ENCODE results near the gene PRPH. TPM values are rescaled to one million over a fixed set of nuclear protein-coding genes. Genes with fewer than 3 reads are reported as not detected.

PRPH gene
- total RNA-seq, 1 donor from 2014 or later = 0.70 TPM

GRCh38 chr12:49335955-49336644 is 41.2 kb downstream of the PRPH start:
- H3K9me3 Mint-ChIP-seq = no peaks in the 10 kb centered on the region
- no peak for DNase-seq (ENCODE audit: low read depth, low spot score)
- peaks cover 69% of the 10 kb centered on the region for H3K27me3 Mint-ChIP-seq (ENCODE audit: low read depth)
- peaks cover 49% of the 10 kb centered on the region for H3K4me1 Mint-ChIP-seq
- no peaks in the 10 kb centered on the region for H3K36me3 Mint-ChIP-seq (ENCODE audit: low read depth)
- no peak overlapping the region for H3K27ac Mint-ChIP-seq (ENCODE audit: unreplicated experiment)
- no peak overlapping the region for H3K4me3 Mint-ChIP-seq
- TF ChIP-seq, protein P1, sequence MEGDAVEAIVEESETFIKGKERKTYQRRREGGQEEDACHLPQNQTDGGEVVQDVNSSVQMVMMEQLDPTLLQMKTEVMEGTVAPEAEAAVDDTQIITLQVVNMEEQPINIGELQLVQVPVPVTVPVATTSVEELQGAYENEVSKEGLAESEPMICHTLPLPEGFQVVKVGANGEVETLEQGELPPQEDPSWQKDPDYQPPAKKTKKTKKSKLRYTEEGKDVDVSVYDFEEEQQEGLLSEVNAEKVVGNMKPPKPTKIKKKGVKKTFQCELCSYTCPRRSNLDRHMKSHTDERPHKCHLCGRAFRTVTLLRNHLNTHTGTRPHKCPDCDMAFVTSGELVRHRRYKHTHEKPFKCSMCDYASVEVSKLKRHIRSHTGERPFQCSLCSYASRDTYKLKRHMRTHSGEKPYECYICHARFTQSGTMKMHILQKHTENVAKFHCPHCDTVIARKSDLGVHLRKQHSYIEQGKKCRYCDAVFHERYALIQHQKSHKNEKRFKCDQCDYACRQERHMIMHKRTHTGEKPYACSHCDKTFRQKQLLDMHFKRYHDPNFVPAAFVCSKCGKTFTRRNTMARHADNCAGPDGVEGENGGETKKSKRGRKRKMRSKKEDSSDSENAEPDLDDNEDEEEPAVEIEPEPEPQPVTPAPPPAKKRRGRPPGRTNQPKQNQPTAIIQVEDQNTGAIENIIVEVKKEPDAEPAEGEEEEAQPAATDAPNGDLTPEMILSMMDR (conservative IDR thresholded peaks at IDR 0.05) = no peak

DNA sequence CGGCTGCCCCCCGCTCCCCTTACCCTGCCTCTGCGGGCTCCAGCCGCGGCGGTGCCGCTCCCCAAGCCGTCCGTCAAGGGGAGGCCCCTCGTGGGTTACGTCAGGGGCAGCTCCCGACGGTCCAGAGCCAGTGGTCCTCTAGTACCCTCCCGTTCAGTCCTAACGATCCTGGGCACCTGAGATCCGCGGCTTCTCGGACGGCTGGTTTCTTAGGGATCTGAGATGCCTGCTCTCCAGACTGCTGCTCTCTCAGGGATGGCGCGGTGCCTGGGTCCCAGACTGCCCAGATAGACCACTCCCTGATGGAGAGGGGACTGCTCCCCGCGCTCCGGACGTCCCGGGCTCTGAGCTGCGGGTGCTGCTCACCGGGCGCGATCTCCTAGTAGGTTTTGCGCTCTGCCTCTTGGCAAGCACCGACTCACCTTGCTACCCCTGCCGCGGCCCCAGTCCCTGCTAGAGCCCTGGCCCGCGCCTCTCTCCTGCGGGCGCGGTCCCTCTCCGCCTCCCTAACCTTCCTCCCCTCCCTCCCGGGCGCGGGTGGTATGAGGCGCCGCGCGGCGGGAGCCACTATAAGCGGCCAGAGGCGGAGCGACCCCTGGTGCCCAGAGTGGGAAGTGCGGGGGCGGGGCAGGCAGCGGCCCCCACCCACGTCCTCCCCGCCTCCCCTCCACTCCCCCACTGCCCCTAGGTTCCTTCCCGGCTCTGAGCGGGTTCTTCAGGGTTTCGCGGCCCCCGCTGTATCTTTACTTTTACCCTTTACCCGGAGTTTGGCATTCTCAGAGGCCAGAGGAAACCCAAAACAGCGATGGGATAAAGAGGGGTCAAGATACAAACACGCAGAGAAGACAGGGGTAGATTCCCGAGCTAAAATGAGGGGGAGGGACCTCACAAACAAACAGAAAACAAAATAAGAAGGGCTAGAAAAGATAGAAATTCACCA is 42.0 kb downstream of the PRPH start, which contains the start of gene C1QL4:
Gene C1QL4 (minus strand): TSS at position 544 of the 940 bp plus-strand sequence. CDS start 711 bp downstream, outside the sequence.
- H3K36me3 Mint-ChIP-seq (ENCODE audit: low read depth) = no peaks in the 10 kb centered on the region
- peak within 1 kb of the TSS; percentile 72 for H3K4me3 Mint-ChIP-seq
- DNase-seq (ENCODE audit: low read depth, low spot score) = peak; percentile 98
- peak within 1 kb of the TSS; percentile 63 for H3K27ac Mint-ChIP-seq (ENCODE audit: unreplicated experiment)
- no peaks in the 10 kb centered on the region for H3K9me3 Mint-ChIP-seq
- peaks cover 77% of the 10 kb centered on the region for H3K27me3 Mint-ChIP-seq (ENCODE audit: low read depth)
- H3K4me1 Mint-ChIP-seq = peaks cover 45% of the 10 kb centered on the region
- TF ChIP-seq, protein P1 (conservative IDR thresholded peaks at IDR 0.05) = peak; percentile 99

GRCh38 chr12:49338830-49339463 is 44.0 kb downstream of the PRPH start:
- TF ChIP-seq, protein P1 (conservative IDR thresholded peaks at IDR 0.05) = no peak

GRCh38 chr12:49339464-49339861 is 44.5 kb downstream of the PRPH start:
- Mint-ChIP-seq H3K4me1 (peaks cover 52% of the 10 kb centered on the region), H3K36me3 (ENCODE audit: low read depth) (no peaks in the 10 kb centered on the region), H3K27ac (ENCODE audit: unreplicated experiment) (peak overlapping the region; percentile 31), H3K4me3 (peak overlapping the region; percentile 47), H3K9me3 (no peaks in the 10 kb centered on the region), H3K27me3 (ENCODE audit: low read depth) (peaks cover 93% of the 10 kb centered on the region)
- no peak for DNase-seq (ENCODE audit: low read depth, low spot score)
- TF ChIP-seq, protein P1 (conservative IDR thresholded peaks at IDR 0.05) = no peak

More at GRCh38 chr12:49338830-49339463, 44.0 kb downstream of the PRPH start:
- H3K9me3 Mint-ChIP-seq = no peaks in the 10 kb centered on the region
- peak overlapping the region; percentile 31 for H3K27ac Mint-ChIP-seq (ENCODE audit: unreplicated experiment)
- H3K4me1 Mint-ChIP-seq = peaks cover 52% of the 10 kb centered on the region
- no peak for DNase-seq (ENCODE audit: low read depth, low spot score)
- H3K36me3 Mint-ChIP-seq (ENCODE audit: low read depth) = no peaks in the 10 kb centered on the region
- H3K4me3 Mint-ChIP-seq = peak overlapping the region; percentile 47
- peaks cover 90% of the 10 kb centered on the region for H3K27me3 Mint-ChIP-seq (ENCODE audit: low read depth)

Measured in neural crest cell (in vitro differentiated cells).